Measurements from ENCODE around the gene KRT82. TPM values are rescaled to one million over a fixed set of nuclear protein-coding genes. Genes with fewer than 3 reads are reported as not detected.

Gene KRT82
- total RNA-seq, 1 donor: not detected

DNA sequence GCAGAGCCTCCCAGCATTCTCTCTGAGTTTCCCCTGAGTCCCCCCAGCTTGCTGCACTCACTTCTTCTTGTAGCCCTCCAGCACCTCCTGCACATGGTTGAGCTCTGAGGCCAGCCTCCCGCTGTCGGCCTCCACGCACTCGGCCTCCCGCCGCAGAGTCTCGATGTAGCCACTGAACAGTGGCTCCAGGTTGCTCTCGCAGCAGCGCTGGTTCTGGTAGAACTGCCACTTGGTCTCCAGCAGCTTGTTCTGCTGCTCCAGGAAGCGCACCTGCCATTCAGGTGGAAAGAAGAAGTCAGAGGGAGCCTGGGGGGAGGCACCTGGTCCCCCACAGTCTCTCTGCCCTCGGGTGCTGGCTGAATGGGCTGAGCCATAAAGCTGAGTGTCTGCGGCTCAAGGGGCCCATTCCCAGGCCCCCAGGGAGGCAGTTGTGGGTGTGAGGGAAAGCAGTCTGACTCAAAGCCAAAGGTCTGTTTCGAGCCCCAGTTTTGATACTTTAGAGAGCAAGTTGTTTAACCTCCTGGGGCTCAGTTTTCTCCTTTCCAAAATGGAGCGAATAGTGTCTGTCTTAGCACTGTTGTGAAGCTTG lies 41.1 kb downstream of the KRT82 start:
- no peak overlapping the region for H3K4me3 ChIP-seq (ENCODE audit: low read depth, low read length)
- TF ChIP-seq, protein P1, sequence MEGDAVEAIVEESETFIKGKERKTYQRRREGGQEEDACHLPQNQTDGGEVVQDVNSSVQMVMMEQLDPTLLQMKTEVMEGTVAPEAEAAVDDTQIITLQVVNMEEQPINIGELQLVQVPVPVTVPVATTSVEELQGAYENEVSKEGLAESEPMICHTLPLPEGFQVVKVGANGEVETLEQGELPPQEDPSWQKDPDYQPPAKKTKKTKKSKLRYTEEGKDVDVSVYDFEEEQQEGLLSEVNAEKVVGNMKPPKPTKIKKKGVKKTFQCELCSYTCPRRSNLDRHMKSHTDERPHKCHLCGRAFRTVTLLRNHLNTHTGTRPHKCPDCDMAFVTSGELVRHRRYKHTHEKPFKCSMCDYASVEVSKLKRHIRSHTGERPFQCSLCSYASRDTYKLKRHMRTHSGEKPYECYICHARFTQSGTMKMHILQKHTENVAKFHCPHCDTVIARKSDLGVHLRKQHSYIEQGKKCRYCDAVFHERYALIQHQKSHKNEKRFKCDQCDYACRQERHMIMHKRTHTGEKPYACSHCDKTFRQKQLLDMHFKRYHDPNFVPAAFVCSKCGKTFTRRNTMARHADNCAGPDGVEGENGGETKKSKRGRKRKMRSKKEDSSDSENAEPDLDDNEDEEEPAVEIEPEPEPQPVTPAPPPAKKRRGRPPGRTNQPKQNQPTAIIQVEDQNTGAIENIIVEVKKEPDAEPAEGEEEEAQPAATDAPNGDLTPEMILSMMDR (IDR thresholded peaks at IDR 0.05; ENCODE audit: insufficient read depth, low read length): no peak
- no peak for DNase-seq (ENCODE audit: low read depth)

DNA sequence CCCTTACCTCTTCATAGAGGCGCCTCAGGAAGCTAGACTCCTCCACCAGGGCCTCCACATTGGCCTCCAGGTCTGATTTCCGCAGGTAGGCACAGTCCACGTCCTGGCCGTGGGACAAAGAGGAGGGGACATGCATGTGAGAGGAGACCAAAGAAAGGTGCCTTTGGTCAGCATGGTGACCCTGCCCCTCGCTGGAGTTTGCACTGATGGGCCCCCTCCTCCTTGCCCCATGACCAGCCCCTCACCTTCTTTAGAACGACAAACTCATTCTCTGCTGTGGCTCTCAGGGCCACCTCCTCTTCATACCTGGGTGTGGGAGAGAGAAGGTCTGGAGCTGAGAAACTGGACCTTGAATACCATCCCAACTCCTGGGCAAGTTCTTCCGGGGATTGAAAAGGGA lies 42.1 kb downstream of the KRT82 start:
- no peak for DNase-seq (ENCODE audit: low read depth)
- H3K4me3 ChIP-seq (ENCODE audit: low read depth, low read length): no peak overlapping the region
- TF ChIP-seq, protein P1 (IDR thresholded peaks at IDR 0.05; ENCODE audit: insufficient read depth, low read length): no peak

DNA sequence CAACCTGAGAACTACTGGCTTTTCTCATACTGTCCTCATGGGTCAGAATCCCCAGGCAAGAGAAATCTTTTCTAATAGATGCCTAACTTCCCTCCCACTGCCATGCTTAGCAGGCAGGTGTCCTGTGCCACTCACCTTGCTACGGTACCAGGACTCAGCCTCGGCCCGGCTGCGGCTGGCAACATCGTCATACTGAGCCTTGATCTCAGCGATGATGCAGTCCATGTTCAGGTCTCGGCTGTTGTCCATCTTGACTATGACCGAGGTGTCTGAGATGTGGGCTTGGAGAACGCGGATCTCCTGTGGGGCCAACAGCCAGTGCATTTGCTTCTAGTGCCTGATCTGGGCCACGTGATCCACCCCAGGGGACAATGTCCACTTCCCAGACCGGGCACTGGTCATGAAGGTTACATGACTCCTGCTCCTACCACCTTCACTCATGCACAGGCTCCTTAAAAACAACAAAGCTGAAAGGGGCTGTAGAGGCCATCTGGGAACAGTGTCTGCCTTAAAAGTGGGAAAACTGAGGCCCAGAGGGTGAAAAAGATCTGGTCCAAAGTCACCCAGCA lies 42.9 kb downstream of the KRT82 start:
- no peak for DNase-seq (ENCODE audit: low read depth)
- no peak overlapping the region for H3K4me3 ChIP-seq (ENCODE audit: low read depth, low read length)
- TF ChIP-seq, protein P1 (IDR thresholded peaks at IDR 0.05; ENCODE audit: insufficient read depth, low read length): no peak

DNA sequence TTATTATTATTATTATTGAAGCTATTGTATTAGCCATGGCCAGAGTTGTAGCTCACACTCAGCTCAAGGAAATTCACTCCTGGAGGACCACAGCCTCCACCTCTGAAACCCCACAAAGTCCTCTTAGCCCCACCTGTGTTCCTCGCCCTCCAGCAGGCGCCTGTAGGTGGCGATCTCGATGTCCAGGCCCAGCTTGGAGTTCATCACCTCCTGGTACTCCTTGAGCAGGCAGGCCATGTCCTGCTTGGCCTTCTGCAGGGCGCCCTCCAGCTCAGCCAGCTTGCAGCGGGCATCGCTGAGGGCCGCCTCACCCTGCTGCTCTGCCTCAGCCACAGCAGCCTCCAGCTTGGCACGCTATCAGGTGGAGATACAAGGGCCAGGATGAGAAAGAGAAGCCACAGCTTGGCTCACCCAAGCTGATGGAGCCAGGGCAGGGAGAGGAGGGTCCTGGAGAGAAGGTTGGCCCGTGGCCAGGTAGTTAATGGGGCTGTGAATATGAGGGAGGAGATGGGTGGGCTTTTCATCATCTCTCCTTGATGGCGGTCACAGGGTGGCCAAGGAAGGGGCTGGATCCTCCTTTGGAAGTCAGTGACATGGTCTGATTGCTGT lies 43.9 kb downstream of the KRT82 start:
- TF ChIP-seq, protein P1 (IDR thresholded peaks at IDR 0.05; ENCODE audit: insufficient read depth, low read length): no peak
- DNase-seq (ENCODE audit: low read depth): no peak
- no peak overlapping the region for H3K4me3 ChIP-seq (ENCODE audit: low read depth, low read length)

DNA sequence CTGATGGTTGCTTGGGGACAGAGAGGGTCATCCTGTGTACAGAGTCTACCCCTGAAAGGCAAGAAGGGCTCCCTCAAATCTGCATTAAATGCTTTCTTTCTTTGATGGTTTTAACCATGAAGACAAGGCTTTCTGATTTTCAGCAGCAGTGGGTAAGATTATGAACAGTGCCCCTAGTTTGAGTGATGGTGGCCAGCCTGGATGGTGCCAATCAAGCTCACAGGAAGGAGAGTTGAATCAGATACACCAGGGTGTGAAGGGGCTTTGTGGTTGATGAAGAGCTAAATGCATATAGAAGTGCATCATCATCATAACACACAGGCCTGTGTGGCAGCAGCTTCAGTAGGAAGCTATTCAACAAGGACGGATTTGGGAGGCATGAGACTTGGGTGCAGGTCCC lies 44.6 kb downstream of the KRT82 start:
- DNase-seq (ENCODE audit: low read depth): no peak
- TF ChIP-seq, protein P1 (IDR thresholded peaks at IDR 0.05; ENCODE audit: insufficient read depth, low read length): no peak
- no peak overlapping the region for H3K4me3 ChIP-seq (ENCODE audit: low read depth, low read length)

DNA sequence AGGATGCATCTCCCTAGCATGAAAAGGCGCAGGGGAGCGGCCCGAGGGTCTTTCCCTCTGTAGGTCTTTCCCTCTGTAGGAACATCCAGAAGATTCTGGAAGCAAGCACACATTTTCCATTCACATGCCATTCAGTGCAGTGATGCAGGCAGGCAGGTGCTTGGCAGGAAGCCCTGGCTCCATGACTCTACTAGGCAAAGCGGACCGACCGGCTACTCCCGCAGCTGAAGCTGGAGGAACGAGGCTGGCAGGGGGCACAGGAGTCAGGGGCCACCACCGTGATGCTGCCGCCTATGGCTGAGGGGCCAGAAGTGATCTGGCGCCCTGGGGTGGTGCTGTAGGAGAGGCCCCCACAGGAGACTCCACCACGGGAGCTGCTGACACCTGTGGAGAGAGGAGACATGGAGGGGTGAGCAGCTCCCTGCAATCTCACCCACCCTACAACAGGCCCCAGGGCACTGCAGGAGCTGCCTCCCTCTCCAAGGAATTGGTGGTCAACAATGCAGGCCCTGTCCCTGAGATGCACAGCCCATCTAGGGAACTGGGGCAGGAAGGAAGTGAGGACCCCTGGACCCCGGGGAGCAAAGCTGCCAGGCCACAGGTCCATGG lies 45.4 kb downstream of the KRT82 start:
- DNase-seq (ENCODE audit: low read depth): no peak
- TF ChIP-seq, protein P1 (IDR thresholded peaks at IDR 0.05; ENCODE audit: insufficient read depth, low read length): no peak

More for the DNA sequence above, 45.4 kb downstream of the KRT82 start:
- H3K4me3 ChIP-seq (ENCODE audit: low read depth, low read length): no peak overlapping the region

All from fibroblast of the aortic adventitia (primary cell).